Parathyroid adenoma (tissue), 2 donors: ENCODE results near the gene DIAPH1.

Source experiments
- H2AFZ ChIP-seq: fragments of 300-600 bp; sonication (generic); one replicate; pipeline ENCODE4 v1.7.0; 2017; ENCODE audit warnings: antibody characterized with exemption, mild to moderate bottlenecking
- H3K27ac ChIP-seq: fragments of 300-600 bp; sonication (generic); one replicate; pipeline ENCODE4 v1.7.0; 2017
- H3K27me3 ChIP-seq: fragments of 300-600 bp; sonication (generic); one replicate; pipeline ENCODE4 v1.7.0; 2017; ENCODE audit warnings: low read length; ENCODE audit not compliant: control insufficient read depth, insufficient read depth
- H3K36me3 ChIP-seq: fragments of 300-600 bp; sonication (generic); one replicate; pipeline ENCODE4 v1.7.0; 2017; ENCODE audit warnings: low read length; ENCODE audit not compliant: control insufficient read depth, insufficient read depth
- H3K4me1 ChIP-seq: fragments of 300-600 bp; sonication (generic); one replicate; pipeline ENCODE4 v1.7.0; 2017; ENCODE audit warnings: control low read depth
- H3K4me2 ChIP-seq: fragments of 300-600 bp; sonication (generic); one replicate; pipeline ENCODE4 v1.7.0; 2017; ENCODE audit warnings: low read length
- H3K4me3 ChIP-seq: fragments of 300-600 bp; sonication (generic); one replicate; pipeline ENCODE4 v1.7.0; 2017; ENCODE audit warnings: low read depth, low read length
- H3K79me2 ChIP-seq: fragments of 300-600 bp; sonication (generic); one replicate; pipeline ENCODE4 v1.7.0; 2017; ENCODE audit warnings: control low read depth
- H3K9ac ChIP-seq: fragments of 300-600 bp; sonication (generic); one replicate; pipeline ENCODE4 v1.7.0; 2017; ENCODE audit warnings: mild to moderate bottlenecking
- H3K9me3 ChIP-seq: fragments of 300-600 bp; sonication (generic); one replicate; pipeline ENCODE4 v1.7.0; 2017; ENCODE audit warnings: low read length; ENCODE audit not compliant: control insufficient read depth
- TF ChIP-seq, protein P1 (sequence below): fragments of 300-600 bp; sonication (generic); IDR thresholded peaks from one replicate; pipeline ENCODE4 v1.7.0; 2017; ENCODE audit warnings: antibody characterized with exemption, mild to moderate bottlenecking
- donor health status: primary hyperparathyroidism.

DIAPH1 gene

DNA sequence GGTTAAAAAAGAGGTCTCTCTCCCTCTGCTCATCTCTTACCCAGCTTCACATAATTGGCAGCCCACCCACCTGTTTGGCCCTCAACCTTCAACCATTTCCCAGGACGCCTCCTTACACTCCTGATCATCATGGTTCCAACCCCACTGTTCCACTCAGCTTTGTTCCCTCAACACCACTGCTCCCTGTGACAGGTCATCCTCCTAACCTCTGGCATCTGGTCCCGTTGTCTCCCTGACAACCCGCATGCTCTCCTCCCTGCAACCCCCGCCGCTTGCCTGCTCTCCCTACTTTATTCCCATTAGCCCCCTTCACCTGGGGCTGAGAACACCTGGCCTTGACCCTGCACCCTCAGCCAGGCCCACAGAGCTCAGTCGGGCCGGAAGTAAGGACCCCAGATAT, 117.0 kb downstream of the DIAPH1 start:
- Histone ChIP-seq H3K27me3 (no peaks in the 10 kb centered on the region), H3K4me3 (no peak overlapping the region), H3K36me3 (no peaks in the 10 kb centered on the region), H3K4me2 (no peak overlapping the region), H3K9ac (no peak overlapping the region), H3K4me1 (no peaks in the 10 kb centered on the region), H2AFZ (no peak overlapping the region), H3K27ac (no peak overlapping the region), H3K9me3 (no peaks in the 10 kb centered on the region), H3K79me2 (peaks cover 5% of the 10 kb centered on the region)
- TF ChIP-seq, protein P1, sequence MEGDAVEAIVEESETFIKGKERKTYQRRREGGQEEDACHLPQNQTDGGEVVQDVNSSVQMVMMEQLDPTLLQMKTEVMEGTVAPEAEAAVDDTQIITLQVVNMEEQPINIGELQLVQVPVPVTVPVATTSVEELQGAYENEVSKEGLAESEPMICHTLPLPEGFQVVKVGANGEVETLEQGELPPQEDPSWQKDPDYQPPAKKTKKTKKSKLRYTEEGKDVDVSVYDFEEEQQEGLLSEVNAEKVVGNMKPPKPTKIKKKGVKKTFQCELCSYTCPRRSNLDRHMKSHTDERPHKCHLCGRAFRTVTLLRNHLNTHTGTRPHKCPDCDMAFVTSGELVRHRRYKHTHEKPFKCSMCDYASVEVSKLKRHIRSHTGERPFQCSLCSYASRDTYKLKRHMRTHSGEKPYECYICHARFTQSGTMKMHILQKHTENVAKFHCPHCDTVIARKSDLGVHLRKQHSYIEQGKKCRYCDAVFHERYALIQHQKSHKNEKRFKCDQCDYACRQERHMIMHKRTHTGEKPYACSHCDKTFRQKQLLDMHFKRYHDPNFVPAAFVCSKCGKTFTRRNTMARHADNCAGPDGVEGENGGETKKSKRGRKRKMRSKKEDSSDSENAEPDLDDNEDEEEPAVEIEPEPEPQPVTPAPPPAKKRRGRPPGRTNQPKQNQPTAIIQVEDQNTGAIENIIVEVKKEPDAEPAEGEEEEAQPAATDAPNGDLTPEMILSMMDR: no peak

DNA sequence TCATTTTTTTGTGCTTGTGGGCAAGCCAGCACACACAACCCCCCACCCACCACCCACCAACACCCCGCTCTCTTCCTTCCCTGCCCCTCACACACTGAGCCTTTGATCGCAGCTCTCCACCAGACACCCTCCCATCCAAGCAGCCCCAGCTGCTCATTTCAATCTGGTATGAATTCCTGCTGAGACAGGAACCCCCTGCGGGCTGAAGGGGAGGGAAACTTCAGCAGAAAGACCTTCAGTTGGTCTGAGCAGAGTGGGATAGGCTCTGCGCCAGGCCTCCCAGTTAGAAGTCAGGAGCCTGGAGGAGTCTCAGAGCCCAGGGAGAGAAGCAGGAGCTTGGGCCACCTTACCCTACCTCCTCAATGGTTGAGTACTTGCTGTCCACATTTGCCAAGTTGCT, 122.8 kb downstream of the DIAPH1 start:
- H3K27ac ChIP-seq: no peak overlapping the region
- H3K9me3 ChIP-seq: no peaks in the 10 kb centered on the region
- no peaks in the 10 kb centered on the region for H3K27me3 ChIP-seq
- peaks cover 45% of the 10 kb centered on the region for H3K79me2 ChIP-seq
- peaks cover 3% of the 10 kb centered on the region for H3K4me1 ChIP-seq
- TF ChIP-seq, protein P1: no peak
- H3K4me3 ChIP-seq: no peak overlapping the region
- H3K4me2 ChIP-seq: no peak overlapping the region
- H2AFZ ChIP-seq: no peak overlapping the region
- H3K9ac ChIP-seq: no peak overlapping the region
- no peaks in the 10 kb centered on the region for H3K36me3 ChIP-seq

DNA sequence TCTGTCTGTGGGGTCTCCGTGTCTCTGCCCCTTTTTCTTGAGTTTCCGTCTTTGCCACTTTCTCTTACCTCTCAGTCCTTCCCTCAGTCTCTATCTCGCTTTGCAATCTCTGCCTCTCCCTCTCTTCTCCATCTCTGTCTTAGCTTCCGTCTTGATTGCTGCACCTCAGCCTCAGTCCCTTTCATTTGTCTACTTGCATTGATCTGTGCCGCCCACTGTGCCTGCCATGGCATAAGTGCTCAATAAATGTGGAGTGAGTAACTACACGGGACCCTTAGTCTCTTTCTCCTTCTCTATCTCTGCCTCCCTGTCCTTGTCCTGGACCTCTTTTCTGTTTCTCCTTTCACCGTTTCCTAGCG, 123.4 kb downstream of the DIAPH1 start:
- Histone ChIP-seq H3K4me3 (no peak overlapping the region), H2AFZ (no peak overlapping the region), H3K9ac (no peak overlapping the region), H3K36me3 (no peaks in the 10 kb centered on the region), H3K79me2 (peaks cover 51% of the 10 kb centered on the region), H3K4me1 (peaks cover 3% of the 10 kb centered on the region), H3K27me3 (no peaks in the 10 kb centered on the region), H3K9me3 (no peaks in the 10 kb centered on the region), H3K27ac (no peak overlapping the region), H3K4me2 (no peak overlapping the region)
- TF ChIP-seq, protein P1: no peak

DNA sequence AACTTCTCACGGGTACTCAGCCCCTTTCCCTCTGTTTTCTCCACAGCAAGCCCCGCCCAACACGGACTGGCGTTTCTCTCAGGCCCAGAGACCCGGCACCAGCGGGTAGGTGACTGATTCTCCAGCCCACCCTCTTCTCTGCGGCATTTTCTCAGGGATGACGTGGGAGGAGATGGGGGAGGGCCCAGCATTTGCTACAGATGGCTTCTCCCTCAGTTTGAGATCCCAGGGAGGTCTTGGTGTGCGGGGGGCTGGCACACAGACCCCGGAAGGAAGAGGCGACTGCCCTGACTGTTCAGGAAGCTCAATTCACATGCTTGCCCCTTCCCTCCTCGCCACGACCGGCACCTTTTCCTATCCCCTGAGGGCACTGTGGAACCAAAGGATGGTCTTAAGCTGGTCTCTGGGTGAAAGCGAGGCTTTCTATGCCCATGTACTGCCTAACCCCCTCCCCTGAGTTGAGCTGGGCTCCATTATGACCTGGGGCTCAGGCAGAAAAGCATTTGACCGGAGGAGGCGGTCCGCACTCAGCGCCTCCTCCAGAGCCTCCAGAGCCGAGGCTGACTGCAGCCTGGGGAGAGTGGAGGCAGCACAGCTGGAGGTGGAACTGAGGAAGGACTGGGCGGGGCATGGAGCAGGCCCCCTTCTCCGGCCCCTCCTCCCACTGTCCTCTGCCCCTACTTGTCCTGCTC, 123.9 kb downstream of the DIAPH1 start:
- H3K4me1 ChIP-seq: peaks cover 3% of the 10 kb centered on the region
- no peak overlapping the region for H3K4me2 ChIP-seq
- H3K4me3 ChIP-seq: no peak overlapping the region
- TF ChIP-seq, protein P1: no peak
- H3K27me3 ChIP-seq: no peaks in the 10 kb centered on the region
- no peaks in the 10 kb centered on the region for H3K9me3 ChIP-seq
- no peaks in the 10 kb centered on the region for H3K36me3 ChIP-seq
- no peak overlapping the region for H3K9ac ChIP-seq
- H3K27ac ChIP-seq: no peak overlapping the region
- no peak overlapping the region for H2AFZ ChIP-seq
- H3K79me2 ChIP-seq: peaks cover 56% of the 10 kb centered on the region
